ENCODE results near the gene SPACA9.
A peak's percentile ranks its signal among the peaks of the same experiment; 100 is the strongest.

SPACA9 gene

DNA sequence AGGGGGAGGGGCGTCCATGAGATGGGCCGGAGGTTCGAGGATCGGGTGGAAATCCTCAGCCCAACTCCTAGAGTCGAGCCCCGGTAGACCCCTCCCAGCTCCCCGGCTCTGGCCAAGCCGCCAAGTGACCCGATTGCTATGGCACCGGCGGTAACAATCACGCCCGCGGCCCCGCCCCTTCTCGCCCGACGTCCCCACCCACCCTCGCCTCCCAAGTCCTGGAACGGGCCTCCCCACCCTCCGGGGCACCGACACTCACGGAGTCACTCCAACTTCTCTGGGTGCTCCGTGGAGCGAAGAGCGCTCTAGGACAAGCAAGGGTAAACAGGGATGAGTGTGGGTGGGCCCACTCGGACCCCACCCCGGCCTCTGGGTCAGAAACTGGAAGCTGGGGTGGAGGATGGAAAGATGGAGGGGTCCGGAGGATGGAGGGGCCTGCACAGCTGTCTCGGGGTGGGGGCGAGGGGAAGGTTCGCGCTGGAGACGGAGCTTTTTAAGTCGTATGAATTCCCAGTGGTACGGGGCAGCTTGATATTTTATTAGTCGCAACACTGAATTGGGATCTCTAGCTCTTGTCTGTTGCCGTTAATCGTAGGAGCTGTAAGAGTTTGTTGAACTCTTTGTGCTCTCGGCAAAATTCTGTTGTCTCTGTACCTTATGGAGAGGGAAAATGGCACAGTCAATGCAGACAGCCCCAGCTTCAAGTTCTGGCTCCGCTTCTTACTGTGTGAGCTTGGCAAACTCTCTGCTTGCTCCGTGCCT, at the start of gene SPACA9:
Gene SPACA9 (plus strand): TSS at position 204 of the 762 bp plus-strand sequence. CDS start 5,050 bp downstream, outside the sequence.
- peak; percentile 33 for DNase-seq (ENCODE audit: low read depth)
- peak within 1 kb of the TSS; percentile 97 for H3K4me3 ChIP-seq (ENCODE audit: control insufficient read depth, low read depth, low read length)
- TF ChIP-seq, protein P1, sequence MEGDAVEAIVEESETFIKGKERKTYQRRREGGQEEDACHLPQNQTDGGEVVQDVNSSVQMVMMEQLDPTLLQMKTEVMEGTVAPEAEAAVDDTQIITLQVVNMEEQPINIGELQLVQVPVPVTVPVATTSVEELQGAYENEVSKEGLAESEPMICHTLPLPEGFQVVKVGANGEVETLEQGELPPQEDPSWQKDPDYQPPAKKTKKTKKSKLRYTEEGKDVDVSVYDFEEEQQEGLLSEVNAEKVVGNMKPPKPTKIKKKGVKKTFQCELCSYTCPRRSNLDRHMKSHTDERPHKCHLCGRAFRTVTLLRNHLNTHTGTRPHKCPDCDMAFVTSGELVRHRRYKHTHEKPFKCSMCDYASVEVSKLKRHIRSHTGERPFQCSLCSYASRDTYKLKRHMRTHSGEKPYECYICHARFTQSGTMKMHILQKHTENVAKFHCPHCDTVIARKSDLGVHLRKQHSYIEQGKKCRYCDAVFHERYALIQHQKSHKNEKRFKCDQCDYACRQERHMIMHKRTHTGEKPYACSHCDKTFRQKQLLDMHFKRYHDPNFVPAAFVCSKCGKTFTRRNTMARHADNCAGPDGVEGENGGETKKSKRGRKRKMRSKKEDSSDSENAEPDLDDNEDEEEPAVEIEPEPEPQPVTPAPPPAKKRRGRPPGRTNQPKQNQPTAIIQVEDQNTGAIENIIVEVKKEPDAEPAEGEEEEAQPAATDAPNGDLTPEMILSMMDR (conservative IDR thresholded peaks at IDR 0.05; ENCODE audit: control insufficient read depth, insufficient read depth, low read depth, low read length), result no peak

DNA sequence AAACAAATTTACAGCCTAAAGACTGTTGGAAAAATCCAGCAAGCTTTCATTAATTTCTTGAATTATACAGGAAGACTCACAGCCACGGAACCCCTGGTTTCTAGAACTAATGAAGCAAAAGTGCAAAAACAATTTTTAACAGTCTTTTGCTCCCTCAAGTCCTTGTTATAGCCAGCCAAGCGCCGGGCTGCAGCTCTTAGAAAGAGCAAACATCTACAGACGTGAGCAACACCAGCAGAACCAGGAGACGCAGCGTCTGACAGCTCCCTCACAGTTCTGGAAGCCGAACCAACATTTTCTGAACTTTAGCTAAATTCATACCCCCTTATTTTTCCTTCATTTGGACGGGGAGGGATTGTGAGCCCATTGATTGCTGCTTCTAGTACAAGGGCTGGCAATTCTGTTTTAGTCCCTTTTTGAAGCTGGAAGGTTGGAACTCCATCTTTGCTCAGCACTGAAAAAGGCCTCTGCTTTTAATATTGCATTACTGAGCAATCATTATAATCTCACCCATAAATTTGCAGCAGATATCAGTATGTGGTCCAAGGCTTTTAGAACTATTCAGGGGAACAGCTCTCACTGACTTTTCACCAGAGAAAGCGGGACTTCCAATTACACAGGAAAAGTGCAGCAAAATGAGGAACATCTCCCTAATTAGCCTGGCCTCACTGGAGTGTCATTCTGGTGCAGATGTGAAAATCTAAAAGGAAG, 46.4 kb upstream of the SPACA9 start:
- DNase-seq (ENCODE audit: low read depth), result no peak
- TF ChIP-seq, protein P1 (conservative IDR thresholded peaks at IDR 0.05; ENCODE audit: control insufficient read depth, insufficient read depth, low read depth, low read length), result no peak
- no peak overlapping the region for H3K4me3 ChIP-seq (ENCODE audit: control insufficient read depth, low read depth, low read length)

DNA sequence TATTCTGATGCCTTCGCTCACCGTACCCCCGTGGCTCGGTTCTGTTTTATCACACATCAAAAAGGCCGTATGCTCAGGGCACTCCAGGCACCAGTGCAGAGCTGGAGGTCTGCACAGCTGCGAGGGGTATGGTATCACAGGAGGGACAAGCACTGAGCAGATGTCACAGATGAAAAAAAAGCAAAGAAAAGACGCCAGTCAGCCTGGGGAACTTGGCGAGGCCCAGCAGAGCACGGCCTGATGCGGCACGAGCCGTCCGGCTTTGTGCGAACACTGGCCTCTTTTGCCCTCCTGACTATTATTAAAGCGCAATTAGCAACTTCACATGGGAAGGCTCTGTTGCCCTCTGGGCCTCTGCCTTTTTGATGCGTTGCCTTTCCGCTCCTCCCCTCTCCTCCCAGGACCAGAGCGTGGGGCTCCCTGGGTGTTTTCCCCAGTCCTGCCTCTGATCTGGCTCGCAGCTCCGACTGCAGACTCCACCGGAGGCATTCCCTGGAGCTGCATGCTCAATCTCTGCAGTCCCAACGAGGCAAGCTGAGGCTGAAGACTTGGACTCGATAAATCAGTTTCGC, 45.1 kb upstream of the SPACA9 start:
- TF ChIP-seq, protein P1 (conservative IDR thresholded peaks at IDR 0.05; ENCODE audit: control insufficient read depth, insufficient read depth, low read depth, low read length), result no peak
- no peak overlapping the region for H3K4me3 ChIP-seq (ENCODE audit: control insufficient read depth, low read depth, low read length)
- DNase-seq (ENCODE audit: low read depth), result no peak

DNA sequence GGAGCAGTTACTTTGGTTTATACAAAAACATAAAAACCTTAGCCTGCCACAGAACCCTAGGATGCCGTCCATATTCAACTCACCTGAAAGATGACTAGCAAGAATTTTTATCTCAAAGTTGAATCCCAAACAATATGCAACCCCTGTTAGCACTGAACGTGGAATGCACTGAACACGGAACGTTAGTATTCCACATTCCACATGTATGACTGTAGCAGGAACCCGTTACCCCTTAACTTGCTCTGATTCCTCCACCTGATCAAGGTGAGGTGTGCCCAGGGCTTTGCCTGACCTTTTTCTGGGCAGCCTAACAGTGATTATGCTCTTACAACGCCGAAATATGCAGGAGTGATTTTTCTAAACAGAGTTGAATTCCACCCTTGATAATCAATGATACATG, 44.4 kb upstream of the SPACA9 start:
- TF ChIP-seq, protein P1 (conservative IDR thresholded peaks at IDR 0.05; ENCODE audit: control insufficient read depth, insufficient read depth, low read depth, low read length), result no peak
- no peak overlapping the region for H3K4me3 ChIP-seq (ENCODE audit: control insufficient read depth, low read depth, low read length)
- no peak for DNase-seq (ENCODE audit: low read depth)

DNA sequence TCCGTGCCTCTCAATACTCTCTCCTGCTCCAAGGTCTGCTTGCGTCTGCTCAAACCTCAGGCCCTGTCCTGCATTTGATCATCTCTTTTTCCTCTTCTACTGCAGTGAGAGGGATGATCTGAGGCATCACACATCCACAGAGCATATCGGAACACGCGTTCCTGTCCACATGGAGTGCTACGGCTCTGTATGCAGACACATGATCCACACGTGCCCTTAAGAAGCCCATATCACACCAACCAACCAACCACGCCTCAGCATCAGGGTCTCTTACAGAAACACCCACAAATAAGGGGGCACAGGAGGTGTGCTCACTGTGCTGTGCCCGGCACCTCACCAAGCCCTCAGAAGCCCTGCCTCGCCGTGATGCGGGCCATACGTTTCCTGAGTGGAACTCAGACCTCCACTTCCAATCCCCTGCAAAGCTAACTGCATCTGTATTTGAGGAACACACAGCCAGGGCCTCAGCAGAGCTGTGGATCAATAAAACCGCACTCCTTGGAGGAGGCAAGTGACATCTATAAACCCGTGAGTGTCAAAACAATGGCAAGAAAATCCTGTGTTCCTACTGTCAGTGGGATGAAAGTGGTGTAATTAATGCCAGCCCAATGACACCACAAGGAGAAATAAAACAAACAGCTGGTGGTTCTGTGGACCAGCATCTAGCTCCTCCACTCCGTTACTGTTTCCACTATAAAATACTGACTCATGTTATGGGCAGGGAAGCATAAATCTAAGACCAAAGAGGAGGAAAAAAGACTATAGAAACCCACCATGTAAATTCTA, 41.0 kb upstream of the SPACA9 start:
- TF ChIP-seq, protein P1 (conservative IDR thresholded peaks at IDR 0.05; ENCODE audit: control insufficient read depth, insufficient read depth, low read depth, low read length), result no peak
- no peak for DNase-seq (ENCODE audit: low read depth)
- no peak overlapping the region for H3K4me3 ChIP-seq (ENCODE audit: control insufficient read depth, low read depth, low read length)

DNA sequence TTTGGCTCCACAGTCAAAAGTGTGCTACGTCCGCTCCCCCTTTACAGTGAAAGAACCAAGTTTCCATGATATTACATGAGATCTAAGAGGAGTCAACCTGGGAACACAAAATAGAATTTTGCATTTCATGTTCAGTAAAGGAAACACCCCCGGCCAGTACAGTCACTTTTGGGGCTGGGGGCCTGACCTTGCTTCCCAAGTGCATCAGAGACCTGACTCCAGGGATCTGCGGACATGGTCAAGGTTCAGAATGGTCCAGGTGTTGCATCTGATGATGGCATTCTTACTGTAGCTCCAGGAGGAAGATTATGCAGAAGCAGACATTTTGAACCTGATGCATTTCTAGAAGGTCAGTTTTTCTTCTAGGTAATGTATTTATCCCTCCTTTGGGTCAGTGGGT, 40.4 kb upstream of the SPACA9 start:
- DNase-seq (ENCODE audit: low read depth), result no peak
- no peak overlapping the region for H3K4me3 ChIP-seq (ENCODE audit: control insufficient read depth, low read depth, low read length)
- TF ChIP-seq, protein P1 (conservative IDR thresholded peaks at IDR 0.05; ENCODE audit: control insufficient read depth, insufficient read depth, low read depth, low read length), result no peak

Data from fibroblast of mammary gland (primary cell).